ENCODE results near the gene KRTAP10-12.

The KRTAP10-12 gene

DNA sequence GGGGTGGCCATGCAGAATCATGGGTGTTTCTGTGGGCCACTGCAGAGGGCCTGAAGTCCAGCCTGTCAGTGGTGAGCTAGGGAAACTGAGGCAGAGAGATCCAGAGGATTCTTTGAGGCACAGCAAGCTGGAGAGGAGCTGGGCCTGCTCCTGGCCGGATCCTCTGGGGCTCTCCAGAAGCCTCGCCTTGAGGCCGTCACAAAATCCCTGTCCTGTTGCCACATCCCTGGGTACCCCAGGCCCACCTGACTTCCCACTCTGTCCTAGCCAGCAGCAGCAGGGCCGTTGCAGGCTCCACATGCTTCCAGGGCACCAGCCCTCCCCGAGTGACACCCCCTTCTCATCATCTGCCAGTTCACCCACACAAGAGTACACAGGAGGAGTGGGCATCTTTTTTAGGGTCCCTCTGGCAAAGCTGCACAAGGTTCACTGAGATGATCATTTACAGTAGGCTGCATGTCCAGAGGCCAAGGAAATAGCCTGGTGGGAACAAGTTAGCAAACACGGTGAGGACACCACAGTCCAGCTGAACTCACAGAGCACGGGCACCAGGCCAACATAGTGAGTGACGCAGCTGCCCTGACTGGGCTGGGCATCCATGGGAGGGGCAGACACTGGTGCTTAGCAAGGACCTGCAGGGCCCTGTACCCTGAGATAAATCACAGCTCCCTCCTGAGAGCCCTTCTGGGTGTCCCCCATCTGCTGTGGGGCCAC, 39.5 kb downstream of the KRTAP10-12 start:
- no peak for DNase-seq

DNA sequence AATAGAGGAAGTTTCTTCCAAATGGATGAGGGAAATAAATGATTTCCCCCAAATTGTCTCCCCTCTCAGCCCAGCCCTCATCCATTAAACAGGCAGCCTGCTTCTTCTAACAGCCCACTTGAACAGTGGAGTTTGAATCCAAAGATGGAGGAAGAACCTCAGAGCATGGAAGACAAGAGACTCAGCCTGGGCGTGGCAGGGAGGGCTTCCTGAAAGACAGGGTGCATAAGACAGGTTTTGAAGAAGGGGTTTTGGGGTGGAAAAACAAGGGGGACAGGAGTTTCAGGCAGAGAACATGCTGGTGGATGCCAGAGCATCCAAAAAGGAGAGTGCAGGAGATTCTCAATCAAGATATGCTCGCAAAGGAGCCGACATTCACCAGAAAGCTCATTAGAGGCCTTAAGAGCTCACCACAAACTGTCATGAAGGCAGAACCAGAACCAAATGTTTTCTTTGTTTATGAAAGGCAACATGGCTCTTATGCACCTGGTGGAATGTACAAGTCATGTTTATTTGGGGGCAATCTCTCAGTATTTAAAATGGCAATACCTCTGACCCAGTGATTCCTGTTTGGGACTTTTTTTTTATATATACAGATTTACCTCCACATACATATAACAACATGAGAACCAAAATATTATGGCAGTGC, 40.9 kb downstream of the KRTAP10-12 start:
- DNase-seq, result no peak

- DNase-seq, result no peak
Measured at GRCh38 chr21:44738621-44739020, 41.6 kb downstream of the KRTAP10-12 start.

DNA sequence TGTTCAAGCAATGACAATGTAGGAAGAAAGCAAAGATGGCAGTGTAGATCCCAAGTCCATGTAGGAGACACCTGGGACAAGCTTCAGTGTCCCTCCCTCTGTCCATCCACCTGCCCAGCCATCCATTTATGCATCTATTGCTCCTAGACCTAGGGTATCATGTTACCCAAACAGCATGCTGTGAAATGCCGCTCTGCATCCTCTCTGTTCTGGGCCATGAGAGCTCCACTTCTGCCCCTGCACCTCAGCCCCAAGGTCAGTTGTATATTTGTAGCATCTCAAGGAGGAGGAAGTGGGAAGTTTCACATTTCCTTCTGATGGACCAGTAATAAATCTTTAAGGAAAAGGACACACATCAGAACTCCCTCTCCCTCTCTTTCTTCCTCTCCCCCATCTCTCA, 42.3 kb downstream of the KRTAP10-12 start:
- no peak for DNase-seq

DNA sequence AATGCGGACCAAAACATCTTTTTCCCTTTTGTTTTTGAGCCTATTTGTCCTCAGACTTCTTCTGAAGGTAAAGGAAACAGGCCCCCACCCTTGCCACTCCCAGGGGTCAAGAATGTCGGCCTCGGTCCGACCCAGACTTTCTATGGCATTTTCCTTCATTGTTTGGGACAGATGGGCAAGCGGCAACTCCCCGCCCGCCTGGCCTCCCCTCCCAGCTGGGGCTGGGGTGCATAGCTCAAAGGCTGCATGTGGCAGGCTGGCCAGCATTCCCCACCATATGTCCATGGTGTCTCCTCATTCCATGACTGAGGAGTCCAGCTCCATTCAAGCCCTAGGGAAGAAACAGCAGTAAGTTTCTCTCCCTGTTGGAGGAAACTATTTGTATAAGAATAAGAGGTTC, 43.8 kb downstream of the KRTAP10-12 start:
- no peak for DNase-seq

DNA sequence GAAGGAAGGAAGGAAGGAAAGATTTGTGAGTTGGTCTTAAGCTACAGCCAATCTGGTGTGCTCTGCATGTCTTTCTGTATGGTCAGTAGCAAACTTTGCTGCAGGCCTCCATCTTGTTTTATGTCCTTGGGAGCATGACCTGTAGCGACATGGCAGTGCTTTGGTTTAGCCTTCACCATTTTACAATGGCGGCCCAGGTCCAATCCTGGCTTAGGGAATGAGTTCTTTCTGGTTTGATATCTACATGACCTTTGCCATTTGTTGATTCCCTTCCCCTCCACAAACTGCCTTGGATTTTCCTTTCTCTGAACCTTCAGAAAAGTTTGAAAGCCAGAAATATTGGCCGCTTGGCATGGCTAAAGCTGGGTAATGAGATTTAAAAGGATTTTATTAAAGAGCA, 44.9 kb downstream of the KRTAP10-12 start:
- DNase-seq, result no peak

- peak; percentile 40 for DNase-seq
Measured at GRCh38 chr21:44742418-44743153, 45.6 kb downstream of the KRTAP10-12 start.

Data from CD4-positive, alpha-beta T cell treated with Interleukin-4 for 4 hours (primary cell).